Liver (tissue), 9 donors: ENCODE measurements around the gene FASN. TPM values are rescaled to one million over a fixed set of nuclear protein-coding genes. Genes with fewer than 3 reads are reported as not detected.

ENCODE experiments used
- DNase-seq: peaks from one replicate; pipeline ENCODE4 v3.0.0-alpha.2; 2017; ENCODE audit warnings: low spot score
- H3K27ac ChIP-seq, 2 donors: one replicate each; pipeline ENCODE4 v1.7.0; 2013; ENCODE audit warnings: inconsistent platforms in 2 of 2, low read length in 2 of 2, control low read depth in 1 of 2, low read depth in 1 of 2, mild to moderate bottlenecking in 1 of 2
- H3K27me3 ChIP-seq, 4 donors: one replicate each; pipeline versions ENCODE4 v1.6.1 to v1.7.0; 2013; ENCODE audit warnings: low read length in 3 of 4, inconsistent platforms in 1 of 4, mild to moderate bottlenecking in 1 of 4, moderate library complexity in 1 of 4; ENCODE audit not compliant: control insufficient read depth in 4 of 4, insufficient read depth in 4 of 4
- H3K36me3 ChIP-seq, 4 donors: one replicate each; pipeline versions ENCODE4 v1.6.1 to v1.7.0; 2013; ENCODE audit warnings: low read length in 3 of 4, mild to moderate bottlenecking in 3 of 4, low read depth in 1 of 4, moderate library complexity in 1 of 4; ENCODE audit not compliant: control insufficient read depth in 4 of 4, insufficient read depth in 3 of 4
- H3K4me1 ChIP-seq, 4 donors: one replicate each; pipeline versions ENCODE4 v1.6.1 to v1.7.0; 2013; ENCODE audit warnings: low read length in 3 of 4, mild to moderate bottlenecking in 3 of 4, moderate library complexity in 1 of 4; ENCODE audit not compliant: control insufficient read depth in 4 of 4, insufficient read depth in 4 of 4
- H3K4me3 ChIP-seq, 3 donors: one replicate each; pipeline versions ENCODE4 v1.6.1 to v1.7.0; 2013; ENCODE audit warnings: low read length in 3 of 3, control low read depth in 1 of 3, low read depth in 1 of 3, mild to moderate bottlenecking in 1 of 3
- H3K9ac ChIP-seq, 2 donors: one replicate each; pipeline ENCODE4 v1.7.0; 2013; ENCODE audit warnings: low read length in 2 of 2, mild to moderate bottlenecking in 2 of 2, moderate library complexity in 2 of 2, control low read depth in 1 of 2, low read depth in 1 of 2
- H3K9me3 ChIP-seq, 4 donors: one replicate each; pipeline versions ENCODE4 v1.6.1 to v1.7.0; 2013; ENCODE audit warnings: low read length in 3 of 4; ENCODE audit not compliant: control insufficient read depth in 4 of 4
- EGR1 ChIP-seq, 2 donors: IDR thresholded peaks; 2 replicates each; pipeline ENCODE4 v1.6.1; 2016 to 2018; ENCODE audit warnings: antibody characterized with exemption in 2 of 2, low read depth in 2 of 2
- FOXA1 ChIP-seq: IDR thresholded peaks from 2 replicates; pipeline ENCODE4 v1.6.1; 2016; ENCODE audit warnings: antibody characterized with exemption
- FOXA2 ChIP-seq: IDR thresholded peaks from 2 replicates; pipeline ENCODE4 v1.6.1; 2016; ENCODE audit warnings: antibody characterized with exemption
- GABPA ChIP-seq, 2 donors: IDR thresholded peaks in 1 of 2; conservative IDR thresholded peaks in 1 of 2; 2 replicates each; pipeline ENCODE4 v1.6.1; 2016; ENCODE audit warnings: antibody characterized with exemption in 2 of 2, mild to moderate bottlenecking in 1 of 2, moderate library complexity in 1 of 2
- HNF4A ChIP-seq, 2 donors: conservative IDR thresholded peaks; 2 replicates each; pipeline ENCODE4 v1.6.1; 2016; ENCODE audit warnings: antibody characterized with exemption in 2 of 2, mild to moderate bottlenecking in 2 of 2
- HNF4G ChIP-seq: IDR thresholded peaks from 2 replicates; pipeline ENCODE4 v1.6.1; 2016; ENCODE audit warnings: antibody characterized with exemption
- JUND ChIP-seq, 2 donors: IDR thresholded peaks; 2 replicates each; pipeline ENCODE4 v1.6.1; 2016; ENCODE audit warnings: antibody characterized with exemption in 2 of 2
- NR2F2 ChIP-seq: IDR thresholded peaks from 2 replicates; pipeline ENCODE4 v1.6.1; 2016; ENCODE audit warnings: antibody characterized with exemption
- RAD21 ChIP-seq, 2 donors: IDR thresholded peaks; 2 replicates each; pipeline ENCODE4 v1.6.1; 2016; ENCODE audit warnings: antibody characterized with exemption in 2 of 2, mild to moderate bottlenecking in 2 of 2
- RXRA ChIP-seq, 2 donors: IDR thresholded peaks; 2 replicates each; pipeline ENCODE4 v1.6.1; 2017 to 2018; ENCODE audit warnings: antibody characterized with exemption in 2 of 2, mild to moderate bottlenecking in 1 of 2
- SP1 ChIP-seq: IDR thresholded peaks from 2 replicates; pipeline ENCODE4 v1.6.1; 2018; ENCODE audit warnings: antibody characterized with exemption, mild to moderate bottlenecking
- TAF1 ChIP-seq: conservative IDR thresholded peaks from 2 replicates; pipeline ENCODE4 v1.6.1; 2016; ENCODE audit warnings: antibody characterized with exemption, mild to moderate bottlenecking
- YY1 ChIP-seq: IDR thresholded peaks from 2 replicates; pipeline ENCODE4 v1.6.1; 2016; ENCODE audit warnings: antibody characterized with exemption, mild to moderate bottlenecking
- WGBS: extraction: QIAGEN DNeasy Blood & Tissue Kit; methylation state at CpG from one replicate; pipeline ENCODE4 v1.1.7; 2013; 5-methylcytosine and 5-hydroxymethylcytosine counted together
- polyA plus RNA-seq, 2 donors: library from polyadenylated mRNA; stranded (reverse) in 1 of 2; unstranded in 1 of 2; fragments of 200-250 nt in 1 of 2; fragments of >200 nt in 1 of 2; fragmentation: Nextera tagmentation in 1 of 2; extraction: Ambion mirVana in 1 of 2; gene quantifications; one replicate each; pipeline versions ENCODE4 v1.2.1 to v1.2.3, GENCODE V29; 2013 to 2015
- total RNA-seq, 2 donors: library from RNA; depleted of rRNA; stranded (reverse); fragments of >200 nt; gene quantifications; one replicate each; pipeline ENCODE4 v1.2.3, GENCODE V29; 2014
- TF ChIP-seq, protein P1 (sequence below): IDR thresholded peaks from 2 replicates; pipeline ENCODE4 v1.6.1; 2016; ENCODE audit warnings: antibody characterized with exemption
- TF ChIP-seq, protein P2 (sequence below): IDR thresholded peaks from 2 replicates; pipeline ENCODE4 v1.6.1; 2016; ENCODE audit warnings: antibody characterized with exemption
- TF ChIP-seq, protein P3 (sequence below): IDR thresholded peaks from 2 replicates; pipeline ENCODE4 v1.6.1; 2016; ENCODE audit warnings: antibody characterized with exemption
- TF ChIP-seq, protein P4 (sequence below): IDR thresholded peaks from 2 replicates; pipeline ENCODE4 v1.6.1; 2016; ENCODE audit warnings: antibody characterized with exemption, mild to moderate bottlenecking
- TF ChIP-seq, protein P5 (sequence below): fragments of 150-350 bp; IDR thresholded peaks from 2 replicates; pipeline ENCODE4 v1.5.1; 2017; ENCODE audit warnings: improper control_type of control experiment, low read depth, low read length; ENCODE audit not compliant: missing input control
- donor health status: healthy.
- donor health status: healthy.
- donor health status: healthy.
- donor health status: healthy.
- donor health status: healthy.

The FASN gene
- total and polyA plus RNA-seq, 4 donors: 53.1 to 229 (median 130) TPM

DNA sequence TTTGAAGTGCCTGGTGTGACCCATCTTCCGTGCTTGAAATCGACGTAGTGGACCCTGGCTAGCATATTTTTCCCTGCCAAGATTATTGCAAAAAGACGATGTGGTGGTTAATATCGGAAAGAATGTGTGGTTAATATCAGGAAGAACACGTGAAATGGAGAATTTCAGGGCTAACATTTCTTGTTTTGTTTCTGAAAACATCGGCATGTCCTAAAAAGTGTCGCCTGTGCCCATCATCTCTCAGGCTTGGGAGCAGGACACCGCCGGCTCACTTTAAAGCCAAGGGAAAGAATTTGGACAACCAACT is 60.2 kb downstream of the FASN start:
- H3K4me1 ChIP-seq: peaks cover 16 to 60% (median 37%) of the 10 kb centered on the region in 4 donors
- TF ChIP-seq HNF4G (peak; percentile 36), FOXA1 (no peak), TAF1 (no peak), YY1 (peak; percentile 64), SP1 (peak; percentile 57), EGR1 (IDR thresholded peaks at IDR 0.05; ENCODE audit: low read depth in 2 of 2) (no peak), HNF4A (conservative IDR thresholded peaks at IDR 0.05) (peak; percentile 58 to 72), JUND (IDR thresholded peaks at IDR 0.05) (peak in 1 of 2 donors; percentile 14), RXRA (IDR thresholded peaks at IDR 0.05) (peak; percentile 67 to 78), GABPA (IDR thresholded peaks at IDR 0.05 in 1 of 2, conservative IDR thresholded peaks at IDR 0.05 in 1 of 2) (peak in 1 of 2 donors; percentile 5), NR2F2 (no peak), FOXA2 (no peak), RAD21 (IDR thresholded peaks at IDR 0.05) (no peak)
- TF ChIP-seq, protein P1, sequence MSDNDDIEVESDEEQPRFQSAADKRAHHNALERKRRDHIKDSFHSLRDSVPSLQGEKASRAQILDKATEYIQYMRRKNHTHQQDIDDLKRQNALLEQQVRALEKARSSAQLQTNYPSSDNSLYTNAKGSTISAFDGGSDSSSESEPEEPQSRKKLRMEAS: peak; percentile 28
- TF ChIP-seq, protein P2, sequence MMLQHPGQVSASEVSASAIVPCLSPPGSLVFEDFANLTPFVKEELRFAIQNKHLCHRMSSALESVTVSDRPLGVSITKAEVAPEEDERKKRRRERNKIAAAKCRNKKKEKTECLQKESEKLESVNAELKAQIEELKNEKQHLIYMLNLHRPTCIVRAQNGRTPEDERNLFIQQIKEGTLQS: no peak
- TF ChIP-seq, protein P3, sequence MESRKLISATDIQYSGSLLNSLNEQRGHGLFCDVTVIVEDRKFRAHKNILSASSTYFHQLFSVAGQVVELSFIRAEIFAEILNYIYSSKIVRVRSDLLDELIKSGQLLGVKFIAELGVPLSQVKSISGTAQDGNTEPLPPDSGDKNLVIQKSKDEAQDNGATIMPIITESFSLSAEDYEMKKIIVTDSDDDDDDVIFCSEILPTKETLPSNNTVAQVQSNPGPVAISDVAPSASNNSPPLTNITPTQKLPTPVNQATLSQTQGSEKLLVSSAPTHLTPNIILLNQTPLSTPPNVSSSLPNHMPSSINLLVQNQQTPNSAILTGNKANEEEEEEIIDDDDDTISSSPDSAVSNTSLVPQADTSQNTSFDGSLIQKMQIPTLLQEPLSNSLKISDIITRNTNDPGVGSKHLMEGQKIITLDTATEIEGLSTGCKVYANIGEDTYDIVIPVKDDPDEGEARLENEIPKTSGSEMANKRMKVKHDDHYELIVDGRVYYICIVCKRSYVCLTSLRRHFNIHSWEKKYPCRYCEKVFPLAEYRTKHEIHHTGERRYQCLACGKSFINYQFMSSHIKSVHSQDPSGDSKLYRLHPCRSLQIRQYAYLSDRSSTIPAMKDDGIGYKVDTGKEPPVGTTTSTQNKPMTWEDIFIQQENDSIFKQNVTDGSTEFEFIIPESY: no peak
- TF ChIP-seq, protein P4, sequence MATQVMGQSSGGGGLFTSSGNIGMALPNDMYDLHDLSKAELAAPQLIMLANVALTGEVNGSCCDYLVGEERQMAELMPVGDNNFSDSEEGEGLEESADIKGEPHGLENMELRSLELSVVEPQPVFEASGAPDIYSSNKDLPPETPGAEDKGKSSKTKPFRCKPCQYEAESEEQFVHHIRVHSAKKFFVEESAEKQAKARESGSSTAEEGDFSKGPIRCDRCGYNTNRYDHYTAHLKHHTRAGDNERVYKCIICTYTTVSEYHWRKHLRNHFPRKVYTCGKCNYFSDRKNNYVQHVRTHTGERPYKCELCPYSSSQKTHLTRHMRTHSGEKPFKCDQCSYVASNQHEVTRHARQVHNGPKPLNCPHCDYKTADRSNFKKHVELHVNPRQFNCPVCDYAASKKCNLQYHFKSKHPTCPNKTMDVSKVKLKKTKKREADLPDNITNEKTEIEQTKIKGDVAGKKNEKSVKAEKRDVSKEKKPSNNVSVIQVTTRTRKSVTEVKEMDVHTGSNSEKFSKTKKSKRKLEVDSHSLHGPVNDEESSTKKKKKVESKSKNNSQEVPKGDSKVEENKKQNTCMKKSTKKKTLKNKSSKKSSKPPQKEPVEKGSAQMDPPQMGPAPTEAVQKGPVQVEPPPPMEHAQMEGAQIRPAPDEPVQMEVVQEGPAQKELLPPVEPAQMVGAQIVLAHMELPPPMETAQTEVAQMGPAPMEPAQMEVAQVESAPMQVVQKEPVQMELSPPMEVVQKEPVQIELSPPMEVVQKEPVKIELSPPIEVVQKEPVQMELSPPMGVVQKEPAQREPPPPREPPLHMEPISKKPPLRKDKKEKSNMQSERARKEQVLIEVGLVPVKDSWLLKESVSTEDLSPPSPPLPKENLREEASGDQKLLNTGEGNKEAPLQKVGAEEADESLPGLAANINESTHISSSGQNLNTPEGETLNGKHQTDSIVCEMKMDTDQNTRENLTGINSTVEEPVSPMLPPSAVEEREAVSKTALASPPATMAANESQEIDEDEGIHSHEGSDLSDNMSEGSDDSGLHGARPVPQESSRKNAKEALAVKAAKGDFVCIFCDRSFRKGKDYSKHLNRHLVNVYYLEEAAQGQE: peak; percentile 26
- TF ChIP-seq, protein P5, sequence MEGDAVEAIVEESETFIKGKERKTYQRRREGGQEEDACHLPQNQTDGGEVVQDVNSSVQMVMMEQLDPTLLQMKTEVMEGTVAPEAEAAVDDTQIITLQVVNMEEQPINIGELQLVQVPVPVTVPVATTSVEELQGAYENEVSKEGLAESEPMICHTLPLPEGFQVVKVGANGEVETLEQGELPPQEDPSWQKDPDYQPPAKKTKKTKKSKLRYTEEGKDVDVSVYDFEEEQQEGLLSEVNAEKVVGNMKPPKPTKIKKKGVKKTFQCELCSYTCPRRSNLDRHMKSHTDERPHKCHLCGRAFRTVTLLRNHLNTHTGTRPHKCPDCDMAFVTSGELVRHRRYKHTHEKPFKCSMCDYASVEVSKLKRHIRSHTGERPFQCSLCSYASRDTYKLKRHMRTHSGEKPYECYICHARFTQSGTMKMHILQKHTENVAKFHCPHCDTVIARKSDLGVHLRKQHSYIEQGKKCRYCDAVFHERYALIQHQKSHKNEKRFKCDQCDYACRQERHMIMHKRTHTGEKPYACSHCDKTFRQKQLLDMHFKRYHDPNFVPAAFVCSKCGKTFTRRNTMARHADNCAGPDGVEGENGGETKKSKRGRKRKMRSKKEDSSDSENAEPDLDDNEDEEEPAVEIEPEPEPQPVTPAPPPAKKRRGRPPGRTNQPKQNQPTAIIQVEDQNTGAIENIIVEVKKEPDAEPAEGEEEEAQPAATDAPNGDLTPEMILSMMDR: no peak
- H3K36me3 ChIP-seq: peaks cover 0 to 5% (median 1%) of the 10 kb centered on the region in 4 donors
- H3K27me3 ChIP-seq: no peaks in the 10 kb centered on the region
- peak overlapping the region in 1 of 2 donors; percentile 3 for H3K9ac ChIP-seq
- WGBS: 3% methylated on average over 10 of the region's 10 CpGs
- H3K27ac ChIP-seq: peak overlapping the region; percentile 90 to 99
- DNase-seq: no peak
- H3K9me3 ChIP-seq: no peaks in the 10 kb centered on the region
- H3K4me3 ChIP-seq: no peak overlapping the region
